ENCODE data around the gene ZNF415. TPM values are rescaled to one million over a fixed set of nuclear protein-coding genes. Genes with fewer than 3 reads are reported as not detected.
"Not testable (repeated sequence)": the region's sequence is repeated elsewhere in the genome, so short reads cannot be mapped to it uniquely, and the experiment has no call there.

Gene ZNF415
- total RNA-seq, 1 donor from 2014 or later: 3.7 TPM

DNA sequence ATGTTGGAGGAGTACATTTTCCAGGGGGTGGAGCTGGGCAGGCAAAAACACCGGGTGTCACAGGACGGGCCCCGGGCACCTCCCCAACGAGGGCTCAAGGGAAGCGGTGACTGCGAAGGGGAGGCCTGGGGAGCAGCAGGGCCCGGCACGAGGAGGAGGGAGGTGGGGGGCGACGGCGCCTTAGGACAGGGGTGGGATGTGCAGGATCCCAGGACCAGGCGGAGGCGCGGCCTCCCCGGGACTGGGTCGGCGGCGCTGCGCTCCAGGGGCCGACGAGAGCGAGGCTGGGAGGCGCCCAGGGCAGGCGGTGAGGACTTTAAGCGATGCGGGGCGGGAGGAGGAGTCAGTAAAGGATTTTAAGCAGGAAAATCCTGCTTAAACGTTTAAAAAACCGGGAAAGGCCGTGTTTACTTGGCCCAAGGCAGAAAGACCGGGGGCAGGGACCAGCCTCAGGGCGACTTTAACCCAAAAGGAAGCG is 29.9 kb downstream of the ZNF415 start:
- DNase-seq (ENCODE audit: low read depth): peak; percentile 56

GRCh38 chr19:53102206-53102755 is 30.4 kb downstream of the ZNF415 start:
- peak; percentile 84 for DNase-seq (ENCODE audit: low read depth)

GRCh38 chr19:53101518-53101917 is 31.2 kb downstream of the ZNF415 start:
- DNase-seq (ENCODE audit: low read depth): peak; percentile 31

DNA sequence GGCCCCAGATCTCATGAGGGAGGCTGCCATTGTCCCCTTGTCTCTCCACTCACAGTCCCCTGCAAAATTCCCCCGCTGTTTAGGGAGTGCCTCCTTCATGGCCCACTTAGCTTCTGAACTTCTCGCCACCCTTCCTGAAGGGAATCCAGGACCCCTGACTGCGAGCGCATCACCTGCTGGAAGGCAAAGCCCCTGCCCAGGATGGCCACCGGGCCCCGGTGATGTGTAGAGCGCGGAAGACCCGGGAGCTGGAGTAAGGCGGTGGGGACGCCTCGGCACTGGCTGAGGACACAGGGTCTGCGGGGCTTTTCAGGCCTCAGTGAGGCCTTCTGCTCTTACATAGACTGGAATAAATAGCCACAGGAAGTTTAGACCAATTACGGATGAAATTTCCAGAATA is 34.1 kb downstream of the ZNF415 start:
- not testable (repeated sequence) for DNase-seq (ENCODE audit: low read depth)

DNA sequence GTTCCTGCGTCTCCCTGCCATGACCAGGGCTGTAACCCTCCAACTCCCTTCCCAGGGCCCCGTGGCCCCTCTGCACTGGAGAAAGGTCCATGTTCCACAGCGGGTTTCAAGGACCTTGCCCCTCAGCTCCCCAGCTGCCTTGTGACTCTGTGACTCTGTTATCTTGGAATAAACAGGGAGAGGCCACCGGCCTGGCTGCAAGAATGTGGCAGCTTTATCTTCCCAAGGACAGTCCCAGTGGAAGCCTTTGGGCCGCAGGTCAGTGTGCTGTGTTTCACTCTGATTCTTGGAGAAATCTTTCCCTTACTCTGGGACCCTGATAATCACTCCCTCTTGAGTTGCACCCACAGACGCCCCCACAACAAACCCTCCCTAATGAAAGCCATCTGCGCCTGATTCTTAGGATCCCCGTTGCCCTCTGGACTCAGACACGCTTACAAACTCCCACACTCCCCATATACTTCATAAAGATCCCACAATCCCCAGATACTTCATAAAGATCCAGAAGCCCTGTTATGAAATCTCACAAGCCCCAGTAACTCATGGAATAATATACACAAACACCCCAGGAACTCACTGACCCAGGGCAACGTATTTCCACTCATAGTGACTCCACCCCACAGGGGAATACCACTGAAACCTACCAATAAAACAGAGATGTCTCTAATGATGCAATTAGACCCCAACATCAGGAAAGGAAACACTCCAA is 35.6 kb downstream of the ZNF415 start:
- DNase-seq (ENCODE audit: low read depth): not testable (repeated sequence)

GRCh38 chr19:53096579-53096978 is 36.1 kb downstream of the ZNF415 start:
- not testable (repeated sequence) for DNase-seq (ENCODE audit: low read depth)

- no peak for DNase-seq (ENCODE audit: low read depth)
Observed at GRCh38 chr19:53094754-53095575, 37.7 kb downstream of the ZNF415 start.

GRCh38 chr19:53092723-53093122 is 40.0 kb downstream of the ZNF415 start:
- no peak for DNase-seq (ENCODE audit: low read depth)

- no peak for DNase-seq (ENCODE audit: low read depth)
Observed at GRCh38 chr19:53091413-53092254, 41.1 kb downstream of the ZNF415 start.

GRCh38 chr19:53088091-53088490 is 44.6 kb downstream of the ZNF415 start:
- no peak for DNase-seq (ENCODE audit: low read depth)

GRCh38 chr19:53086949-53087348 is 45.8 kb downstream of the ZNF415 start:
- DNase-seq (ENCODE audit: low read depth): no peak

- DNase-seq (ENCODE audit: low read depth): no peak
Observed at GRCh38 chr19:53085496-53085895, 47.2 kb downstream of the ZNF415 start.

- no peak for DNase-seq (ENCODE audit: low read depth)
Observed at GRCh38 chr19:53082929-53083328, 49.8 kb downstream of the ZNF415 start.

DNA sequence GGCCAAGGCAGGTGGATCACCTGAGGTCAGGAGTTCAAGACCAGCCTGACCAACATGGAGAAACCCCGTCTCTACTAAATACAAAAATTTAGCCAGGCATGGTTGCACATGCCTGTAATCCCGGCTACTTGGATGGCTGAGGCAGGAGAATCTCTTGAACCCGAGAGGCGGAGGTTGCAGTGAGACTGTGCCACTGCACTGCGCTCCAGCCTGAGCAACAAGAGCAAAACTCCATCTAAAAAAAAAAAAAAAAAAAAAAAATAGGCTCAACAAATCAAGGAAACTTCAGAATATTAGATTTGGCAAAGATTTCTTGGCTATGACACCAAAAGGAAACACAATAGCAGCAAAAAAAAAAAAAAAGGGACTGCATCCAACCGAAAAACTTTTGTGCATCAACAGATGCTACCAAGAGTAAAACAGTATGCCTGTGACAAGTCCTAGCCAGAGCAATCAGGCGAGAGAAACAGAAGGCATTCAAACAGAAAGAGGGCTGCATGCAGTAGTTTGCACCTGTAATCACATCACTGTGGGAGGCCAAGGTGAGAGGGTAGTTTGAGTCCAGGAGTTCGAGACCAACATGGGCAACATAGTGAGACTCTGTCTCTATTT is 53.3 kb downstream of the ZNF415 start:
- no peak for DNase-seq (ENCODE audit: low read depth)

DNA sequence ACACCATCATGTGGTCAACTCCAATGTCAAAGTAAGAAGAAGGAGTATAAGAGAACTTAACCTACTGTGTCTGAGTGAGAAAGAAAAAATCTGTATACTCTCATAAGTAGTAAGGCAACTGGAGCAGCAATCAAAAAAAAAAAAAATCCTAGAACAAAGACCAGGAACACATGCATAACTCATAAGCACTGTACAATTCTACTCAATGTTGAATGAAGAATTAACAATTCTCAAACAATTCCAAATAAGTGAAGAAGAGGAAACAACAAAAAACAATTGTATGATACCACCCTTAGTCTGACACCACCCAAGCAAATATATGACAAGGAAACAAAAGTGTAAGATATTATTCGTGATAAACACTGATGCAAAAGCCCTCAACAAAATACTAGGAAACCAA is 54.0 kb downstream of the ZNF415 start:
- DNase-seq (ENCODE audit: low read depth): no peak

GRCh38 chr19:53076984-53077383 is 55.7 kb downstream of the ZNF415 start:
- DNase-seq (ENCODE audit: low read depth): no peak

DNA sequence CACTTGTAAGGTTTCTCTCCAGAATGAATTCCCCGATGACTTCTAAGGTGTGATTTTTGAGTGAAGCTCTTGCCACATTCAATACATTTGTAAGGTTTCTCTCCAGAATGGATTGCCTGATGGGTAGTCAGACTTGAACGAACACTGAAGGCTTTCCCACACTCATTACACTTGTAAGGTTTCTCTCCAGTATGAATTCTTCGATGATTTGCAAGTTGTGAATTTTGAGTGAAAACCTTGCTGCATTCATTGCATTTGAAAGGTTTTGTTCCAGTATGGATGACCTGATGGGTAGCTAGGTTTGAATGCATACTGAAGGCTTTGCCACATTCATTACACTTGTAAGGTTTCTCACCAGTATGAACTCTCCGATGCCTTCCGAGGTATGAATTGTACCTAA is 63.9 kb downstream of the ZNF415 start:
- no peak for DNase-seq (ENCODE audit: low read depth)

DNA sequence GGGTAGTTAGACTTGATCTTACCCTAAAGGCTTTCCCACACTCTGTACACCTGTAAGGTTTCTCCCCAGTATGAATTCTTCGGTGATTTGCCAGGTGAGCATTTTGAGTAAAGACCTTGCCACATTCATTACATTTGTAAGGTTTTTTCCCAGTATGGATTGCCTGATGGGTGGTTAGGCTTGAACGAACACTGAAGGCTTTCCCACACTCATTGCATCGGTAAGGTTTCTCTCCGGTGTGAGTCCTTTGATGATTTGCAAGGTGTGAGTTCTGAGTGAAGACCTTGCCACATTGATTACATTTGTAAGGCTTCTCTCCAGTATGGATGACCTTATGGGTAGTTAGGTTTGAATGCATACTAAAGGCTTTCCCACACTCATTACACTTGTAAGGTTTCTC is 64.5 kb downstream of the ZNF415 start:
- no peak for DNase-seq (ENCODE audit: low read depth)

DNA sequence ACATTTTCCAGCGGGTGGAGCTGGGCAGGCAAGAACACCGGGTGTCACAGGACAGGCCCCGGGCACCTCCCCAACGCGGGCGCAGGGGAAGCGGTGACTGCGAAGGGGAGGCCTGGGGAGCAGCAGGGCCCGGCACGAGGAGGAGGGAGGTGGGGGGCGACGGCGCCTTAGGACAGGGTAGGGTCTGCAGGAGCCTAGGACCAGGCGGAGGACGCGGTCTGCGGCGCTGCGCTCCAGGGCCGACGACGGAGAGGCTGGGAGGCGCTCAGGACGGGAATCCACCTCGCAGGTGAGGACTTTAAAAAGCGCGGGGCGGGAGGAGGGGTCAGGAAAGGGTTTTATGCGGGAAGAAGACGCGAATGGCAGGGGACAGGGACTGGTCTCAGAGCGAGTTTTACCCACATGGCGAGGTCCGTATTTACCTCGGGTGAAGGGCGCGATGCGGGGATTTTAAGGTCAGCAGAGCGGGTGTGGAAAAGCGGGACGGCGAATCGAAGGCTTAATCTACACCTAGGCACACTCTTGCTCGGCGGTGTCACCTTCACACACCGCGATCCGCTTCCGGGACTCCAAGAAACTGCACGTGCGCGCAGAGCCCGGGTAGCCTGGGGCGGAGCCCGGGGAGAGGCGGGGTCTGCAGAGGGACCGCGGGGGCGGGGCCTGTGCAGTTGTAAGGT is 74.7 kb downstream of the ZNF415 start:
- DNase-seq (ENCODE audit: low read depth): no peak
